Endothelial cell (in vitro differentiated cells): ENCODE measurements around the gene RGS10. TPM values are rescaled to one million over a fixed set of nuclear protein-coding genes. Genes with fewer than 3 reads are reported as not detected.

Experiments used
- DNase-seq: peaks from one replicate; pipeline ENCODE4 v3.0.0; 2021; ENCODE audit warnings: low spot score
- H3K27ac Mint-ChIP-seq: one replicate; pipeline ENCODE4 v1.8.0; 2021; ENCODE audit warnings: mixed read lengths, inconsistent platforms; ENCODE audit not compliant: unreplicated experiment
- H3K27me3 Mint-ChIP-seq: one replicate; pipeline ENCODE4 v1.8.0; 2021; ENCODE audit warnings: mild to moderate bottlenecking, moderate library complexity, mixed read lengths, inconsistent platforms; ENCODE audit not compliant: unreplicated experiment
- H3K36me3 Mint-ChIP-seq: one replicate; pipeline ENCODE4 v1.8.0; 2021; ENCODE audit warnings: mild to moderate bottlenecking, low read depth, mixed read lengths, inconsistent platforms; ENCODE audit not compliant: unreplicated experiment
- H3K4me1 Mint-ChIP-seq: one replicate; pipeline ENCODE4 v1.8.0; 2021; ENCODE audit warnings: mild to moderate bottlenecking, mixed read lengths, inconsistent platforms; ENCODE audit not compliant: unreplicated experiment
- H3K4me3 Mint-ChIP-seq: one replicate; pipeline ENCODE4 v1.8.0; 2021; ENCODE audit warnings: mild to moderate bottlenecking, mixed read lengths, inconsistent platforms; ENCODE audit not compliant: unreplicated experiment
- H3K9me3 Mint-ChIP-seq: one replicate; pipeline ENCODE4 v1.8.0; 2021; ENCODE audit warnings: mixed read lengths, inconsistent platforms; ENCODE audit not compliant: unreplicated experiment
- CTCF ChIP-seq: fragments of 200-600 bp; sonication (generic); IDR thresholded peaks from one replicate; pipeline ENCODE4 v1.5.0; 2021; ENCODE audit warnings: antibody characterized with exemption; ENCODE audit not compliant: unreplicated experiment
- total RNA-seq: library from RNA; stranded (reverse); fragmentation: NEBNext Ultra II Directional; extraction: Animal tissue kit (Norgen Biotek cat#: 25700); gene quantifications from one replicate; pipeline ENCODE4 v1.2.1, GENCODE V29; 2021; ENCODE audit not compliant: unreplicated experiment

The RGS10 gene
- total RNA-seq, 1 donor from 2014 or later: 20.0 TPM

GRCh38 chr10:119478811-119479341 lies 63.6 kb downstream of the RGS10 start:
- H3K27me3 Mint-ChIP-seq: peaks cover 4% of the 10 kb centered on the region
- DNase-seq: no peak
- H3K4me3 Mint-ChIP-seq: no peak overlapping the region
- no peak overlapping the region for H3K27ac Mint-ChIP-seq
- TF ChIP-seq CTCF: no peak
- H3K9me3 Mint-ChIP-seq: peaks cover 3% of the 10 kb centered on the region
- H3K4me1 Mint-ChIP-seq: peaks cover 8% of the 10 kb centered on the region
- H3K36me3 Mint-ChIP-seq: peaks cover 3% of the 10 kb centered on the region

GRCh38 chr10:119478111-119478802 lies 64.3 kb downstream of the RGS10 start:
- no peak for TF ChIP-seq CTCF
- H3K9me3 Mint-ChIP-seq: peaks cover 4% of the 10 kb centered on the region

GRCh38 chr10:119477444-119477843 lies 65.1 kb downstream of the RGS10 start:
- peaks cover 5% of the 10 kb centered on the region for H3K36me3 Mint-ChIP-seq
- H3K4me3 Mint-ChIP-seq: no peak overlapping the region
- peaks cover 4% of the 10 kb centered on the region for H3K9me3 Mint-ChIP-seq
- no peak overlapping the region for H3K27ac Mint-ChIP-seq
- no peak for TF ChIP-seq CTCF
- DNase-seq: no peak
- peaks cover 4% of the 10 kb centered on the region for H3K27me3 Mint-ChIP-seq
- peaks cover 8% of the 10 kb centered on the region for H3K4me1 Mint-ChIP-seq

More at GRCh38 chr10:119478111-119478802, 64.3 kb downstream of the RGS10 start:
- DNase-seq: no peak
- no peak overlapping the region for H3K27ac Mint-ChIP-seq
- peaks cover 5% of the 10 kb centered on the region for H3K36me3 Mint-ChIP-seq
- peaks cover 8% of the 10 kb centered on the region for H3K4me1 Mint-ChIP-seq
- peaks cover 4% of the 10 kb centered on the region for H3K27me3 Mint-ChIP-seq
- no peak overlapping the region for H3K4me3 Mint-ChIP-seq

- Mint-ChIP-seq H3K27me3 (peaks cover 5% of the 10 kb centered on the region), H3K9me3 (peaks cover 4% of the 10 kb centered on the region), H3K4me3 (no peak overlapping the region), H3K27ac (no peak overlapping the region), H3K4me1 (peaks cover 6% of the 10 kb centered on the region), H3K36me3 (peaks cover 5% of the 10 kb centered on the region)
- TF ChIP-seq CTCF: no peak
- DNase-seq: no peak
These were observed 67.9 kb downstream of the RGS10 start for GRCh38 chr10:119474606-119475005.

GRCh38 chr10:119473771-119474170 lies 68.7 kb downstream of the RGS10 start:
- peaks cover 3% of the 10 kb centered on the region for H3K27me3 Mint-ChIP-seq
- no peak for DNase-seq
- H3K9me3 Mint-ChIP-seq: peaks cover 4% of the 10 kb centered on the region
- no peak overlapping the region for H3K4me3 Mint-ChIP-seq
- H3K27ac Mint-ChIP-seq: no peak overlapping the region
- H3K4me1 Mint-ChIP-seq: no peaks in the 10 kb centered on the region
- no peak for TF ChIP-seq CTCF
- H3K36me3 Mint-ChIP-seq: peaks cover 5% of the 10 kb centered on the region
